GM12873 (cell line): ENCODE data around the gene SECTM1.

ENCODE experiments used
- CTCF ChIP-seq: IDR thresholded peaks from 2 replicates; pipeline ENCODE4 v1.5.1; 2012; ENCODE audit warnings: low read depth, mild to moderate bottlenecking, moderate library complexity, low read length, control low read depth; ENCODE audit not compliant: insufficient read depth; ENCODE audit errors: missing control alignments

SECTM1 gene

DNA sequence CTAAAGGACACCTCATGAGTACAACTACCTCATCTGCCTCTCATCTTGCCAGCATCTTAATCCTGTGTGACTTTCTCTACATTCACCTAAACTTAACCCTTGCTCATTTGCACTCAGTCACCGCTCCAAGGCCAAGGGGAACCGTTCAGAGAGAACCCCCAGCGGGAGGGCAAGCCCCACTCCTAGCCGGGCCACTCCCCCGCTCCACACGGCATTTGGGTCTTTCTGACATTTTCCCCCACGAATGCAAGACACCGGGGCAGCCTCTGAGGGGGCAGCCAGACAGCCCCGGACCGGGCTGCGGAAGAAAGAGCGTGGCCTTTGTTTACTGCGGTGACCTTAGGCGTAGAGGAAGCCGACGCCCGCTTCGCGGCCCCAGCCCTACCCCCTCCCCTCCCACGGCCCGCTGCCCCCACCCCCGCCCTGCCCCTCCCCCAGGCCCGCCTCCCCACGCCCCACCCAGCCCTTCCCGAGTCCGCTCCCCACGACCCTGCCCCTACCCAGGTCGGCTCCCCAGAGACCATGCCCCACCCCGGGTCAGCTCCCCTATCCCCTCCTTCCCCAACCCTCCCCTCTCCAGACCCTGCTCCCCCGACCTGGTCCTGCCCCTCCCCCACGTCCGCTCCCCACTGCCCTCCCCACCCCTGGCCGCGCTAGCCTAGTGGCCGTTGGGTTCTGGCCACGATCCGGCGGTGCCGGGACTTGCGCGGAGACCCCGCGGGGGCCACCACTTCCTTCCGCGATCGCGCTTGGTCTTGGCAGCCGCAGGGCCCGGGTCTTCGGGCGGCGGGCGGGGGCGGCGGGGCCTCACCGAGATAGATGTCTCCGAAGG is 60.9 kb downstream of the SECTM1 start:
- no peak for TF ChIP-seq CTCF

- no peak for TF ChIP-seq CTCF
These were observed 62.2 kb downstream of the SECTM1 start for GRCh38 chr17:82271401-82271800.
